ENCODE data around the gene MYOC.

DNA sequence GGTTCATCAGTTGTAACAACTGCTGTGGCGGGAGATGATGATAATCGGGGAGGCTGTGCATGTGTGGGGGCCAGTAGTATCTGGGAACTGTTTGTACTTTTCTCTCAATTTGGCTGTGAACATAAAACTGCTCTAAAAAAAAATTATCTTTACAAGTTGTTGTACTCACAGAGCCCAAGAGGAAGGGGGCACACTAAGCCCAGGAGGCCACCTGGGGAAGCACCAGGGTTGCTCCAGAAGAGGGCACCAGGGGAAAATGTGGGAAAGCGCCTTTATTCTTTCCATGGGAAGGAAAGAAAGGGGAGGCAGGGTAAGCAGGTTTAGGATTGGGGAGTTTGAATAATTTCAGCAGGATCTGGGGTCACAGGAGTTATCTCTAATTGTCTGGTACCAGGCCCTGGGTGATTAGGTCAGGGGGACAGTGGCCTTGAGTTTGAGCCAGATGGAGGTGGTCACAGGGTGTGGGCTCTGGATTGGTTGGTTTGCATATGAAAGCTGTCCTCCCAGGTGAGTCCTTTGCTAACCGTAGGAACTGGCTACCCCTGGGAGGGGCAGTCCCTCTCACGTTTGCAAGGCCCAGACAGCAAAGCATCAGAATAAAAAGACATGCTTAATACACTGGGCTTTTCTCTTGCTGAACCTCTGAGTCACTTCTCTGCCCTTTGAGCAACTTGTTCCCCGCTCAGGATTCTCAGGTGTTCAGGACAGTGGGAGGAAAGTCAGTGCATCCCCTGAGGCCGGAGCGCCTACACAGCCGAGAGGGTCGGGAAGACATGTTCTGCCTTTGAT lies 11.2 kb downstream of the MYOC start:
- TF ChIP-seq EZH2phosphoT487 (IDR thresholded peaks at IDR 0.05; ENCODE audit: insufficient read depth, low read depth) (no peak), EZH2 (IDR thresholded peaks at IDR 0.05; ENCODE audit: insufficient read depth, poor library complexity, severe bottlenecking) (no peak)

Data from GM23248 (cell line).